HepG2 (cell line): Measurements from ENCODE around the gene ZFP64.

ENCODE experiments used
- ATF2 ChIP-seq: sonication (generic); formaldehyde crosslinking; IDR thresholded peaks from 2 replicates; pipeline ENCODE4 v1.4.0; 2020; ENCODE audit warnings: missing genetic modification reagents
- CTCF ChIP-seq: sonication (generic); formaldehyde crosslinking; IDR thresholded peaks from 2 replicates; pipeline ENCODE4 v1.5.0; 2020; ENCODE audit warnings: mild to moderate bottlenecking, missing genetic modification reagents, moderate library complexity
- PATZ1 ChIP-seq: sonication (generic); formaldehyde crosslinking; IDR thresholded peaks from 2 replicates; pipeline ENCODE4 v1.4.0; 2020; ENCODE audit warnings: missing genetic modification reagents
- PBX3 ChIP-seq: sonication (generic); formaldehyde crosslinking; IDR thresholded peaks from 2 replicates; pipeline ENCODE4 v1.8.1; 2023; ENCODE audit warnings: missing genetic modification reagents, inconsistent platforms, borderline replicate concordance
- POLR2A ChIP-seq, 2 experiments: IDR thresholded peaks; 2 replicates each; pipeline ENCODE4 v1.6.1; 2011; ENCODE audit warnings: low read depth in 2 of 2, low read length in 2 of 2, mild to moderate bottlenecking in 1 of 2, moderate library complexity in 1 of 2; ENCODE audit not compliant: insufficient read depth in 1 of 2
- REST ChIP-seq, 2 experiments: IDR thresholded peaks; 2 replicates each; pipeline ENCODE4 v1.6.1; 2011 to 2012; ENCODE audit warnings: low read length in 2 of 2, borderline replicate concordance in 1 of 2, low read depth in 1 of 2, mild to moderate bottlenecking in 1 of 2, moderate library complexity in 1 of 2
- SKIL ChIP-seq: sonication (generic); formaldehyde crosslinking; IDR thresholded peaks from 2 replicates; pipeline ENCODE4 v1.8.0; 2022; ENCODE audit warnings: missing genetic modification reagents, mild to moderate bottlenecking, moderate library complexity, borderline replicate concordance

GRCh38 chr20:52219441-52219840 lies 27.9 kb upstream of the ZFP64 start:
- TF ChIP-seq PATZ1 (CRISPR knock-in tag): no peak
- TF ChIP-seq ATF2 (CRISPR knock-in tag): no peak
- TF ChIP-seq PBX3 (CRISPR knock-in tag): no peak
- no peak for TF ChIP-seq SKIL (CRISPR knock-in tag)
- no peak for TF ChIP-seq POLR2A (IDR thresholded peaks at IDR 0.05; ENCODE audit: insufficient read depth in 1 of 2, low read depth in 2 of 2, low read length in 2 of 2)
- TF ChIP-seq REST (IDR thresholded peaks at IDR 0.05; ENCODE audit: borderline replicate concordance in 1 of 2, low read depth in 1 of 2, low read length in 2 of 2): no peak
- TF ChIP-seq CTCF (CRISPR knock-in tag): peak; percentile 54
